NT2/D1 (cell line): ENCODE data around the gene RIMBP2.

Experiments used
- SUZ12 ChIP-seq: IDR thresholded peaks from 2 replicates; pipeline ENCODE4 v1.6.1; 2011; ENCODE audit not compliant: insufficient read length, insufficient read depth; ENCODE audit errors: extremely low read depth
- ZNF274 ChIP-seq: IDR thresholded peaks from 2 replicates; pipeline ENCODE4 v1.6.1; 2011; ENCODE audit warnings: mild to moderate bottlenecking, low read depth, low read length

GRCh38 chr12:130609966-130610365, 106.1 kb downstream of the RIMBP2 start:
- TF ChIP-seq ZNF274, result no peak
- TF ChIP-seq SUZ12, result no peak
